GM19239 (cell line): ENCODE results near the gene MSH5.

Source experiments
- DNase-seq: peaks from one replicate; pipeline ENCODE4 v3.0.0; 2011; ENCODE audit warnings: low spot score; ENCODE audit not compliant: insufficient read length
- FAIRE-seq: peaks from 2 replicates; lab custom pipeline; 2011; peaks lifted over from hg19 to GRCh38; lab: Jason Lieb, UNC

The MSH5 gene

DNA sequence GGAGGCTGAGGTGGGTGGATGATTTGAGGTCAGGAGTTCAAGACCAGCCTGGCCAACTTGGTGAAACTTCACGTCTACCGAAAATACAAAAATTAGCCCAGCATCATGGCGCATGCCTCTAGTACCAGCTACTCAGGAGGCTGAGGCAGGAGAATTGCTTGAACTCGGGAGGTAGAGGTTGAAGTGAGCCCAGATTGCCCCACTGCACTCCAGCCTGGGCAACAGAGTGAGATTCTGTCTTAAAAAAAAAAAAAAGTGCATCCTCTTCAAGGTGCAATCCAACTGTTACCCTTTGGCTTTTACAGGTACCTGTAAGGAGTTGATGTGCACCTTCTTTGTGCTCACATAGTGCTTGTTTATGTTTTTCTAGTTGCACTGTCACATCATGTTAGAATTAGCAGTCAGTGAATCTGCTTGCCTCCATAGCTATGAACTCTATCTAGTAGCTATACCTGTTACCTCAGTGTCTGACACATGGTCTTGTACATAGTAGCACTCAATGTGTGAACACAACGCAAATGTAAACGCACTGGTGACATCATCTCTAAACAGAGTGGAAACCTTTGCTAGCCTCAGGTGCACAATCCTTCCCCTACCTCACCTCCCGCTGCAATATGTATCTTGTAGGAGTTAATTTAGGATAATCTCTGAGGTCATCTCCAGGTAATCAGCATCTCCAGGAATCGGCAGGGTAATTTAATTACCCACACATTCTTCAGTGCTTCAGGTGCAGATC is 9.7 kb downstream of the MSH5 start:
- DNase-seq = no peak
- no peak for FAIRE-seq

DNA sequence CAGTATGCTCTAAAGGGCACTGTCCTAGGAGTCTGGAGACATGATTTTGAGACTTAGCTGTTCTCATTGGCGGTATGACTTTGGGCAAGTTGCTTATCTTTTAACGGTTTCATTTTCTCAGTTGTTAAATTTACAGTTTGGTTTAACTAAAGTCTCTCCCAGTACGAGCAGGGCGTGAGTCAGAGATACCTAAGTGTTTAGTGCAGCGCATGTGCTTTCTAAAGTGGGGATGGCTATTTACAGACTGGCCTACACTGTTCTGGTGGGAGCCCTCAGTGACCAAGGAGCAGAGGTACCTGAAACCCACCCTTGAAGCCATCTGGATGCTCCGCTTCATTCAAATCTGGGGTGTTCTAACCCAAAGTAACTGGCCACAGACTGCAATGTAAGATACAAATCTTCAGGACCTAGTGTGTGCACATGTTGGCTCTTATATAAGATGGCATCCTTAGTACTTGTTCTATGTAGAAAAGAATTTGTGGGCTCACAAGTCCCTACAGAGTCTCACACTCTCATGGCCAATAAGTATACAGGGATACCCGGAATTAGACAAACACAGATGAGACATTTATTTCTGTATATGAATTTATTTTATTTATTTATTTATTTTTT is 10.7 kb downstream of the MSH5 start:
- no peak for FAIRE-seq

DNA sequence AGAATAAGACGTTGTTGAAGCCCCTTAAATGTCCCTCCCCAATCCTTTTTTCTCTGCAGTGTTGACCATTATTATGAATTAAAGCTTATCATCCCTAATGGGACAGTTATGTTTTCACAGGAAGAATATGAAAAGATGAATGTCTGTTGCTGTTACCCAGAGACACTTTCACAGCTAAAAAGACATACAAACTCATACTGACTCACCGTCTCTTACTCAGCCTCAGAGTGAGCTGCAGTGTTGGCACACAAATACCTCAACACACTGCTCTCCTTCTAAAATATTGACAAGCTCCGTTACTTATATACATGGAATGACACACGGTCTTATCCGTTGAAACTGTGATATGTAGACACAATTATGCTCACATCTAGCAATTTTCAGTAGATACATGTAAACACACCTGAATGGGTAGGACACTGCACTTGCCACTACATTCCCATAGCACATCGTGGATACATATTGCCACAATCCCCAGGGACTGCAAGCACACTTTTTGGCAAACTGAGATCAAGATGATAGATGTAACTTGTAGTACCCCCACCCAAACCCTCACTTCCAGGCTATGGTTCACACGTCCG is 13.0 kb downstream of the MSH5 start:
- FAIRE-seq = no peak
- no peak for DNase-seq

More for the DNA sequence above, 10.7 kb downstream of the MSH5 start:
- no peak for DNase-seq

GRCh38 chr6:31758281-31758680 is 18.5 kb downstream of the MSH5 start:
- FAIRE-seq (no peak), DNase-seq (no peak)

- FAIRE-seq = no peak
- DNase-seq = no peak
Measured at GRCh38 chr6:31760790-31761189, 21.0 kb downstream of the MSH5 start.

GRCh38 chr6:31761343-31761742 is 21.5 kb downstream of the MSH5 start:
- DNase-seq = no peak
- FAIRE-seq = no peak

- no peak for DNase-seq
- no peak for FAIRE-seq
Measured at GRCh38 chr6:31762356-31762755, 22.6 kb downstream of the MSH5 start, which contains the start of gene SAPCD1. SAPCD1 (plus strand) TSS chr6:31762656; CDS start chr6:31763055, 399 bp downstream.

DNA sequence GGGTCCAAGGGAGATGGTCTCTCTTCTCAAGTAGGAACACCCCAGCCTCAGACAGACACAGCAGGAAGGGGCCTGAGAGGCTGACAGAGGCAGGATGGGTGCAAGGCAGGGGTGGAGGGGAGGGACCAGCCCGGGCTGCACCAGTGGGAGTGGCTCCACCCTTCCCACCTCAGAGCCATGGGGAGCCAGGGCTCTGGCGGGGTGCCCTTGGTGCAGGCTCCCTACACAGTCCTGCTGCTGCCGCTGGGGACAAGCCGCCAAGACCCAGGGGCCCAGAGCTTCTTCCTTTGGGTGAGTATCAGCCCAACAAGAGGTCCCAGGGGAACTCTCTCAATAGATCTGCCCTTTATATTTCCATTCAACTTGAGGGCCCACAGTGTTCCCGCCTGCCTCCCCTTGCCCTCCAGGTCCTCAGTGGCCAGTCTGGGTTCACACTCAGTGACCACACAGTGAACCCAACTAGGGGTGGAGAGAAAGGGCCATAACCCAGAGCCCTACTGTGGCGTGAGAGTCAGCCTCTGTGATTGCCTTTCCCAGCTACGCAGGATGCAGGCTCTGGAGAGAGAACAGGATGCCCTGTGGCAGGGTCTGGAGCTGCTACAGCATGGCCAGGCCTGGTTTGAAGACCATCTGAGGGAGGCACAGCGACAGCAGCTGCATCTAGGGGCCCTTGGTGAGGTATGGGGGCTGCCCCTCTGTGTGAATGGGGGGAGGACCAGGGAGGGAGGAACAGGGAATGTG is 23.2 kb downstream of the MSH5 start:
- FAIRE-seq = no peak
- no peak for DNase-seq

DNA sequence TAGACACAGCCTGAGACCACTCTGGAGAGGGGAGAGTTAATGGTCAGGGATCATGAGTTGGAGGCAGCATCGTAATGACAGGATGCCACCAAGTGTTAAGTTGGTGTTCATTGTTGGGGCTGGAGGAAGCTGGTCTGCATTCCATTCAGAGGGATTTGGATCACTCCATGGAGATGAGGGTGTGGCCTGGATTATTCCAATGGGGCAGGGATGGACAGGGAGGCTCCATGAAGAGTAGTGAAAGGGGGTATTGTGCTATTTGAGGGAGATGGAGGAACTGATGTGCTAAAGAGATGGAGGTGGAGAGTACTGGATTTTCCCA is 23.8 kb downstream of the MSH5 start:
- FAIRE-seq (no peak), DNase-seq (no peak)

- DNase-seq = no peak
- FAIRE-seq = no peak
Measured at GRCh38 chr6:31764198-31764597, 24.4 kb downstream of the MSH5 start.

DNA sequence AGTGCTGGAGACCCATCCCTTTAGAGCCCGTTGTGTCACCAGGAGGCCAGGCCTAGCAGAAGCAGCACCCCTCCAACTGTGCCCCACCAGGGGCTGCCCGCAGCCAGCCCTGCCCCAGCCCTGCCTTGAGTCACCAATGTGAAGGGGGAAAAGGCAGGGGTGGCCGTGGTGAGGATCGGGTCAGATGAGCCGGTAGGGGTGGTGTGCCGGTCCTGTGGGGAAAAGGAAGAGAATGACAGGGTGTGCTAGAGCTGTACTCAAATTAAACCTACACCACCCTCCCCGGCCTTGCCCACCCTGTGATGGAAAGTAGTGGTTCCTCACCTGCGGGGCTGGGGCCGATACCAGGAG is 25.7 kb downstream of the MSH5 start:
- DNase-seq = no peak
- no peak for FAIRE-seq

- DNase-seq = no peak
- FAIRE-seq = no peak
Measured at GRCh38 chr6:31765910-31766794, 26.3 kb downstream of the MSH5 start.

GRCh38 chr6:31767096-31767645 is 27.4 kb downstream of the MSH5 start:
- DNase-seq (no peak), FAIRE-seq (no peak)

- FAIRE-seq (no peak), DNase-seq (no peak)
Measured at GRCh38 chr6:31768363-31769257, 28.8 kb downstream of the MSH5 start.

DNA sequence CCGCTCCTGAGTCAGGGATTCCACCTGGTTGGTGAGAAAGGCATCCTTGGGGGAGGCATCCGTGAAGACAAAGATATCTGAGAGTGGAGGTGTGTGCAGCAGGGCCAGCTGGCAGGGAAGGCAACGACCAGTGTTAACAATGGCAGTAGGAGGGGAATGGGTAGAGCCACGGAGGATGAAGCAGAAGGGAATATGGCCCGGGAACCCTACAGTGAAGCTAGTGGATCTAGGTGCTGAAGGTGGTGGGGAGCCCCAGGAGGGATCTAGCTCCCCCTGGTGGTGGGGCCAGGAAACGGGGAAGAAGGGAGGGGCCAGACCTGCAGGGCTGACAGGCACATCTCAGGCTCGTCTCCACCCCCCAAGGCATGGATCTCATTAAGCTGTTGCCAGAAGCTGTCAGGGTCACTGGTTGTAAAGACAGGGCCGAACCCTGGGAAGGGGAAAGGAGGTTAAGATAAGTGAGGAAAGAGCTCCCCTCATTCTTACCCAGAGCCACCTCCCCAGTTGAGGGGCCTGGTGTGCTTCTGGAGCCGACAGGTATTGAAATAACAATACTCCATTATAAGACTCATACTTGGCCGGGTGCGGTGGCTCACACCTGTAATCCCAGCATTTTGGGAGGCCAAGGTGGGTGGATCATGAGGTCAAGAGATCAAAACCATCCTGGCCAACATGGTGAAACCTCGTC is 30.0 kb downstream of the MSH5 start:
- DNase-seq (peak; percentile 85), FAIRE-seq (peak; percentile 62)

GRCh38 chr6:31770860-31771259 is 31.1 kb downstream of the MSH5 start:
- DNase-seq (no peak), FAIRE-seq (no peak)

GRCh38 chr6:31771992-31772358 is 32.2 kb downstream of the MSH5 start:
- no peak for FAIRE-seq
- no peak for DNase-seq

- FAIRE-seq = no peak
- DNase-seq = no peak
Measured at GRCh38 chr6:31775184-31775583, 35.4 kb downstream of the MSH5 start.
